GM21528 (cell line): ENCODE results near the gene CISTR.
"Not testable (repeated sequence)": the region's sequence is repeated elsewhere in the genome, so short reads cannot be mapped to it uniquely, and the experiment has no call there.

Experiments
- ATAC-seq: cut with Tn5 transposase; IDR thresholded peaks from one replicate; pipeline ENCODE4 v1.9.1; 2021; ENCODE audit warnings: mild to moderate bottlenecking, moderate library complexity; ENCODE audit not compliant: unreplicated experiment, low FRiP score

CISTR gene

GRCh38 chr12:53751336-53752191, at the start of gene CISTR:
Gene CISTR, minus strand, starts transcription at chr12:53751979.
- no peak for ATAC-seq

- no peak for ATAC-seq
These were observed 46.8 kb upstream of the CISTR start for GRCh38 chr12:53798575-53798974.

GRCh38 chr12:53795927-53796326, 44.1 kb upstream of the CISTR start:
- no peak for ATAC-seq

- no peak for ATAC-seq
These were observed 41.4 kb upstream of the CISTR start for GRCh38 chr12:53793221-53793620.

GRCh38 chr12:53791735-53792326, 40.1 kb upstream of the CISTR start:
- no peak for ATAC-seq

GRCh38 chr12:53789570-53789969, 37.8 kb upstream of the CISTR start:
- ATAC-seq, result no peak

GRCh38 chr12:53788892-53789291, 37.1 kb upstream of the CISTR start:
- no peak for ATAC-seq

- ATAC-seq, result no peak
These were observed 34.6 kb upstream of the CISTR start for GRCh38 chr12:53786411-53786810.

- ATAC-seq, result no peak
These were observed 33.4 kb upstream of the CISTR start for GRCh38 chr12:53785161-53785560.

GRCh38 chr12:53782093-53782703, 30.4 kb upstream of the CISTR start:
- ATAC-seq, result no peak

- ATAC-seq, result no peak
These were observed 29.5 kb upstream of the CISTR start for GRCh38 chr12:53781228-53781801.

GRCh38 chr12:53780323-53780722, 28.5 kb upstream of the CISTR start:
- no peak for ATAC-seq

- ATAC-seq, result not testable (repeated sequence)
These were observed 27.9 kb upstream of the CISTR start for GRCh38 chr12:53779679-53780078.

GRCh38 chr12:53777936-53778644, 26.3 kb upstream of the CISTR start:
- no peak for ATAC-seq

- no peak for ATAC-seq
These were observed 25.6 kb upstream of the CISTR start for GRCh38 chr12:53777412-53777811.

- ATAC-seq, result no peak
These were observed 25.1 kb upstream of the CISTR start for GRCh38 chr12:53776872-53777271.

GRCh38 chr12:53775478-53776145, 23.8 kb upstream of the CISTR start:
- no peak for ATAC-seq

- ATAC-seq, result no peak
These were observed 18.5 kb upstream of the CISTR start for GRCh38 chr12:53770281-53770680.

- no peak for ATAC-seq
These were observed 17.2 kb upstream of the CISTR start for GRCh38 chr12:53768976-53769375.

- no peak for ATAC-seq
These were observed 15.1 kb upstream of the CISTR start for GRCh38 chr12:53766881-53767280.
